Transverse colon (tissue), 4 donors: ENCODE results near the gene ACTMAP. TPM values are rescaled to one million over a fixed set of nuclear protein-coding genes. Genes with fewer than 3 reads are reported as not detected.
A peak's percentile ranks its signal among the peaks of the same experiment; 100 is the strongest.

Source experiments
- DNase-seq: peaks from one replicate; pipeline ENCODE4 v3.0.0-alpha.2; 2019
- H3K27ac ChIP-seq, 4 donors: fragments of 200-600 bp; sonication (generic); 2 replicates each; pipeline ENCODE4 v1.5.1; 2016 to 2018; ENCODE audit warnings: inconsistent platforms in 4 of 4
- H3K27me3 ChIP-seq: fragments of 200-600 bp; sonication (generic); 2 replicates; pipeline ENCODE4 v1.5.1; 2017; ENCODE audit warnings: inconsistent platforms
- H3K36me3 ChIP-seq, 4 donors: fragments of 200-600 bp; sonication (generic); 2 replicates each; pipeline ENCODE4 v1.5.1; 2017 to 2019; ENCODE audit warnings: inconsistent platforms in 4 of 4
- H3K4me1 ChIP-seq, 4 donors: fragments of 200-600 bp; sonication (generic); 2 replicates each; pipeline ENCODE4 v1.5.1; 2017 to 2020; ENCODE audit warnings: inconsistent platforms in 4 of 4
- H3K4me3 ChIP-seq, 4 donors: fragments of 200-600 bp; sonication (generic); 1 replicate in 1 of 4; 2 replicates in 3 of 4; pipeline versions ENCODE4 v1.5.1 to v1.6.1; 2017 to 2019; ENCODE audit warnings: inconsistent platforms in 4 of 4
- H3K9me3 ChIP-seq, 2 donors: fragments of 200-600 bp; sonication (generic); 2 replicates each; pipeline ENCODE4 v1.5.1; 2017 to 2019; ENCODE audit warnings: inconsistent platforms in 2 of 2
- CTCF ChIP-seq, 5 experiments: fragments of 200-600 bp in 3 of 5; fragments of 450-650 bp in 2 of 5; sonication (generic) in 3 of 5; IDR thresholded peaks; 1 replicate in 2 of 5; 2 replicates in 3 of 5; pipeline ENCODE4 v1.5.1; 2016 to 2017; ENCODE audit warnings: antibody characterized with exemption in 5 of 5, inconsistent platforms in 3 of 5, mild to moderate bottlenecking in 2 of 5, moderate library complexity in 1 of 5
- EP300 ChIP-seq: sonication (generic); formaldehyde crosslinking; IDR thresholded peaks from one replicate; pipeline ENCODE4 v1.6.1; 2017; ENCODE audit warnings: antibody characterized with exemption, low read depth
- POLR2A ChIP-seq: fragments of 450-650 bp; IDR thresholded peaks from one replicate; pipeline ENCODE4 v1.6.1; 2016; ENCODE audit warnings: antibody characterized with exemption, mild to moderate bottlenecking, moderate library complexity
- POLR2AphosphoS5 ChIP-seq, 3 donors: sonication (generic); formaldehyde crosslinking; IDR thresholded peaks; one replicate each; pipeline ENCODE4 v1.6.1; 2016; ENCODE audit warnings: antibody characterized with exemption in 3 of 3
- WGBS, 2 donors: methylation state at CpG; one replicate each; pipeline ENCODE4 v1.1.5; 2018; ENCODE audit warnings: low coverage in 1 of 2; 5-methylcytosine and 5-hydroxymethylcytosine counted together
- in situ Hi-C, 4 donors: fragments of 200-750 bp; cut with MboI; loops; one replicate each; pipeline versions ENCODE4 v1.15.0 to v1.15.1; 2017; ENCODE audit warnings: low sequenced_read_pairs in 3 of 4, low pct_ligation_motif_present in 1 of 4, low pct_unique_long_range_greater_than_20kb in 1 of 4
- intact Hi-C: fragments of 100-400 bp; cut with DNase I; formaldehyde crosslinking; loops from one replicate; pipeline ENCODE4 v1.15.1; 2023; ENCODE audit warnings: low total_unique reads
- total RNA-seq, 4 donors: library from RNA; depleted of rRNA; stranded (reverse); fragments of >200 nt; gene quantifications; one replicate each; pipeline ENCODE4 v1.1.0, GENCODE V29; 2016

The ACTMAP gene
- total RNA-seq, 4 donors from 2014 or later: 8.3 to 29.1 (median 12.1) TPM

- no peaks in the 10 kb centered on the region for H3K4me1 ChIP-seq
- DNase-seq: no peak
- in situ Hi-C loops (loop anchor here in 1 of 4 donors (25.0 kb wide), 1 partner anchor 107 kb away; no protein-coding TSS in a partner anchor), intact Hi-C loops (no loop called here)
- no peaks in the 10 kb centered on the region for H3K9me3 ChIP-seq
- H3K27me3 ChIP-seq: no peaks in the 10 kb centered on the region
- 95% methylated on average over 9 of the region's 9 CpGs; no CpG with 5 or more reads in 1 of the 2 donors for WGBS, 2 donors
- H3K4me3 ChIP-seq: no peak overlapping the region
- no peak overlapping the region for H3K27ac ChIP-seq
- TF ChIP-seq POLR2A (no peak), POLR2AphosphoS5 (IDR thresholded peaks at IDR 0.05) (no peak), EP300 (no peak), CTCF (IDR thresholded peaks at IDR 0.05) (no peak)
- H3K36me3 ChIP-seq: peaks cover 0 to 32% (median 13%) of the 10 kb centered on the region in 4 donors
These were observed 45.0 kb downstream of the ACTMAP start for GRCh38 chr19:40705362-40705651.

GRCh38 chr19:40704491-40705361 is 45.6 kb downstream of the ACTMAP start:
- Histone ChIP-seq H3K27me3 (no peaks in the 10 kb centered on the region), H3K36me3 (peaks cover 0 to 26% (median 13%) of the 10 kb centered on the region in 4 donors), H3K4me3 (no peak overlapping the region), H3K9me3 (no peaks in the 10 kb centered on the region), H3K4me1 (no peaks in the 10 kb centered on the region), H3K27ac (no peak overlapping the region)
- intact Hi-C loops (no loop called here), in situ Hi-C loops (loop anchor here in 1 of 4 donors (25.0 kb wide), 1 partner anchor 108 kb away; no protein-coding TSS in a partner anchor)
- DNase-seq: no peak
- TF ChIP-seq POLR2AphosphoS5 (IDR thresholded peaks at IDR 0.05) (no peak), CTCF (IDR thresholded peaks at IDR 0.05) (no peak), EP300 (no peak), POLR2A (no peak)
- WGBS, 2 donors: 91% methylated on average over 18 of the region's 18 CpGs; no CpG with 5 or more reads in 1 of the 2 donors

GRCh38 chr19:40703029-40703755 is 47.1 kb downstream of the ACTMAP start:
- in situ Hi-C loops (loop anchor here in 1 of 4 donors (25.0 kb wide), 1 partner anchor 109 kb away; no protein-coding TSS in a partner anchor), intact Hi-C loops (no loop called here)
- no peaks in the 10 kb centered on the region for H3K9me3 ChIP-seq
- H3K27me3 ChIP-seq: no peaks in the 10 kb centered on the region
- WGBS, 2 donors: 77 to 88% methylated on average over 4 to 24 of the region's 24 CpGs
- peaks cover 0 to 20% (median 9%) of the 10 kb centered on the region in 4 donors for H3K36me3 ChIP-seq
- TF ChIP-seq POLR2AphosphoS5 (IDR thresholded peaks at IDR 0.05) (no peak), CTCF (IDR thresholded peaks at IDR 0.05) (no peak), POLR2A (no peak), EP300 (no peak)
- H3K4me1 ChIP-seq: no peaks in the 10 kb centered on the region
- H3K4me3 ChIP-seq: no peak overlapping the region
- peak overlapping the region in 2 of 4 donors; percentile 35 to 55 for H3K27ac ChIP-seq
- no peak for DNase-seq
